Transverse colon (tissue), 4 donors: Measurements from ENCODE around the gene WWP2.
"Not testable (repeated sequence)": the region's sequence is repeated elsewhere in the genome, so short reads cannot be mapped to it uniquely, and the experiment has no call there.

Experiments used
- CTCF ChIP-seq, 5 experiments: fragments of 200-600 bp in 3 of 5; fragments of 450-650 bp in 2 of 5; sonication (generic) in 3 of 5; IDR thresholded peaks; 1 replicate in 2 of 5; 2 replicates in 3 of 5; pipeline ENCODE4 v1.5.1; 2016 to 2017; ENCODE audit warnings: antibody characterized with exemption in 5 of 5, inconsistent platforms in 3 of 5, mild to moderate bottlenecking in 2 of 5, moderate library complexity in 1 of 5
- EP300 ChIP-seq: sonication (generic); formaldehyde crosslinking; IDR thresholded peaks from one replicate; pipeline ENCODE4 v1.6.1; 2017; ENCODE audit warnings: antibody characterized with exemption, low read depth
- POLR2A ChIP-seq: fragments of 450-650 bp; IDR thresholded peaks from one replicate; pipeline ENCODE4 v1.6.1; 2016; ENCODE audit warnings: antibody characterized with exemption, mild to moderate bottlenecking, moderate library complexity
- POLR2AphosphoS5 ChIP-seq, 3 donors: sonication (generic); formaldehyde crosslinking; IDR thresholded peaks; one replicate each; pipeline ENCODE4 v1.6.1; 2016; ENCODE audit warnings: antibody characterized with exemption in 3 of 3

- TF ChIP-seq POLR2A; CTCF (IDR thresholded peaks at IDR 0.05); EP300; POLR2AphosphoS5 (IDR thresholded peaks at IDR 0.05): not testable (repeated sequence)
These were observed 207.5 kb downstream of the WWP2 start for GRCh38 chr16:69969657-69970056.
